Left ventricle myocardium inferior (tissue), 1 donor: ENCODE measurements around the gene PPP1R16B. TPM values are rescaled to one million over a fixed set of nuclear protein-coding genes. Genes with fewer than 3 reads are reported as not detected.
"Not testable (repeated sequence)": the region's sequence is repeated elsewhere in the genome, so short reads cannot be mapped to it uniquely, and the experiment has no call there.

Experiments
- DNase-seq: peaks from one replicate; pipeline ENCODE4 v3.0.0-alpha.2; 2020
- H3K27ac ChIP-seq: fragments of 200-600 bp; replicated peaks from 2 replicates; pipeline ENCODE4 v1.8.0; 2021
- H3K27me3 ChIP-seq: fragments of 200-600 bp; 2 replicates; pipeline ENCODE4 v1.8.0; 2021; ENCODE audit warnings: low read depth
- H3K36me3 ChIP-seq: fragments of 200-600 bp; 2 replicates; pipeline ENCODE4 v1.8.0; 2021
- H3K4me1 ChIP-seq: fragments of 200-600 bp; 2 replicates; pipeline ENCODE4 v1.8.0; 2021
- H3K4me3 ChIP-seq: fragments of 200-600 bp; 2 replicates; pipeline ENCODE4 v1.8.0; 2021; ENCODE audit warnings: mild to moderate bottlenecking, moderate library complexity
- H3K9me3 ChIP-seq: fragments of 200-600 bp; replicated peaks from 2 replicates; pipeline ENCODE4 v1.8.0; 2021
- intact Hi-C: fragments of 100-400 bp; cut with micrococcal nuclease; formaldehyde crosslinking; loops from one replicate; pipeline ENCODE4 v1.11.0; 2022
- total RNA-seq: library from RNA; stranded (reverse); fragmentation: NEBNext Ultra II Directional; extraction: Animal tissue kit (Norgen Biotek cat#: 25700); gene quantifications from one replicate; pipeline ENCODE4 v1.2.1, GENCODE V29; 2021
- TF ChIP-seq, protein P1 (sequence below): fragments of 200-600 bp; IDR thresholded peaks from 2 replicates; pipeline ENCODE4 v1.8.0; 2021; ENCODE audit warnings: antibody characterized with exemption, mild to moderate bottlenecking, borderline replicate concordance
- donor health status: DM: no; HTN: yes; CAD: no; lungs with severe emphysema.

The PPP1R16B gene
- total RNA-seq, 1 donor from 2014 or later = 6.3 TPM

GRCh38 chr20:38810926-38811630 lies 5.6 kb downstream of the PPP1R16B start:
- Histone ChIP-seq H3K27me3 (peaks cover 35% of the 10 kb centered on the region), H3K4me3 (no peak overlapping the region), H3K9me3 (no peaks in the 10 kb centered on the region), H3K36me3 (no peaks in the 10 kb centered on the region), H3K27ac (peak overlapping the region; percentile 72), H3K4me1 (peaks cover 75% of the 10 kb centered on the region)
- DNase-seq = no peak
- intact Hi-C loops = no loop called here
- TF ChIP-seq, protein P1, sequence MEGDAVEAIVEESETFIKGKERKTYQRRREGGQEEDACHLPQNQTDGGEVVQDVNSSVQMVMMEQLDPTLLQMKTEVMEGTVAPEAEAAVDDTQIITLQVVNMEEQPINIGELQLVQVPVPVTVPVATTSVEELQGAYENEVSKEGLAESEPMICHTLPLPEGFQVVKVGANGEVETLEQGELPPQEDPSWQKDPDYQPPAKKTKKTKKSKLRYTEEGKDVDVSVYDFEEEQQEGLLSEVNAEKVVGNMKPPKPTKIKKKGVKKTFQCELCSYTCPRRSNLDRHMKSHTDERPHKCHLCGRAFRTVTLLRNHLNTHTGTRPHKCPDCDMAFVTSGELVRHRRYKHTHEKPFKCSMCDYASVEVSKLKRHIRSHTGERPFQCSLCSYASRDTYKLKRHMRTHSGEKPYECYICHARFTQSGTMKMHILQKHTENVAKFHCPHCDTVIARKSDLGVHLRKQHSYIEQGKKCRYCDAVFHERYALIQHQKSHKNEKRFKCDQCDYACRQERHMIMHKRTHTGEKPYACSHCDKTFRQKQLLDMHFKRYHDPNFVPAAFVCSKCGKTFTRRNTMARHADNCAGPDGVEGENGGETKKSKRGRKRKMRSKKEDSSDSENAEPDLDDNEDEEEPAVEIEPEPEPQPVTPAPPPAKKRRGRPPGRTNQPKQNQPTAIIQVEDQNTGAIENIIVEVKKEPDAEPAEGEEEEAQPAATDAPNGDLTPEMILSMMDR = no peak

GRCh38 chr20:38811769-38812168 lies 6.3 kb downstream of the PPP1R16B start:
- no peak for DNase-seq
- H3K27me3 ChIP-seq = peaks cover 28% of the 10 kb centered on the region
- H3K4me1 ChIP-seq = peaks cover 68% of the 10 kb centered on the region
- H3K4me3 ChIP-seq = no peak overlapping the region
- intact Hi-C loops = no loop called here
- no peaks in the 10 kb centered on the region for H3K36me3 ChIP-seq
- peak overlapping the region; percentile 72 for H3K27ac ChIP-seq
- no peaks in the 10 kb centered on the region for H3K9me3 ChIP-seq
- TF ChIP-seq, protein P1 = no peak

DNA sequence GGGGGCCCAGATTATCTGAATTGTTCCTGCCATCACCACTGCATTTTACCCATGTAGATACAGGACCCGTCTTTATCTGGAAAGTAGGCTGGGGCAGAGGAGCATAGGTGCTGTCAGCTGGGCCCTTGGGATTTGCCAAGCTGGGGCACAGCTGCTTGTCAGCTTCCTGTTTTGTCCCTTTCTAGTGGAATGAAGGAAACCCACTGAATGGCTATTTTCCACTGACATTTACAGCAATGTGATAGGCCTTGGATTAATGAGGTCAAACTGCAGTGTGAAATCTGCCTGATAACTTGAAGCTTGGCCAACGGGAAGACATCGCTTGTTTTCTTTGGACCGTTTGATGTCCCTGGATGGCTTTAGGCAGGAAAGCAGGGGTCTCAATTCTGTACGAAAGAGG lies 6.7 kb downstream of the PPP1R16B start:
- Histone ChIP-seq H3K36me3 (no peaks in the 10 kb centered on the region), H3K4me1 (peaks cover 64% of the 10 kb centered on the region), H3K27me3 (peaks cover 24% of the 10 kb centered on the region), H3K4me3 (no peak overlapping the region), H3K9me3 (no peaks in the 10 kb centered on the region), H3K27ac (peak overlapping the region; percentile 72)
- intact Hi-C loops = no loop called here
- no peak for DNase-seq
- TF ChIP-seq, protein P1 = no peak

DNA sequence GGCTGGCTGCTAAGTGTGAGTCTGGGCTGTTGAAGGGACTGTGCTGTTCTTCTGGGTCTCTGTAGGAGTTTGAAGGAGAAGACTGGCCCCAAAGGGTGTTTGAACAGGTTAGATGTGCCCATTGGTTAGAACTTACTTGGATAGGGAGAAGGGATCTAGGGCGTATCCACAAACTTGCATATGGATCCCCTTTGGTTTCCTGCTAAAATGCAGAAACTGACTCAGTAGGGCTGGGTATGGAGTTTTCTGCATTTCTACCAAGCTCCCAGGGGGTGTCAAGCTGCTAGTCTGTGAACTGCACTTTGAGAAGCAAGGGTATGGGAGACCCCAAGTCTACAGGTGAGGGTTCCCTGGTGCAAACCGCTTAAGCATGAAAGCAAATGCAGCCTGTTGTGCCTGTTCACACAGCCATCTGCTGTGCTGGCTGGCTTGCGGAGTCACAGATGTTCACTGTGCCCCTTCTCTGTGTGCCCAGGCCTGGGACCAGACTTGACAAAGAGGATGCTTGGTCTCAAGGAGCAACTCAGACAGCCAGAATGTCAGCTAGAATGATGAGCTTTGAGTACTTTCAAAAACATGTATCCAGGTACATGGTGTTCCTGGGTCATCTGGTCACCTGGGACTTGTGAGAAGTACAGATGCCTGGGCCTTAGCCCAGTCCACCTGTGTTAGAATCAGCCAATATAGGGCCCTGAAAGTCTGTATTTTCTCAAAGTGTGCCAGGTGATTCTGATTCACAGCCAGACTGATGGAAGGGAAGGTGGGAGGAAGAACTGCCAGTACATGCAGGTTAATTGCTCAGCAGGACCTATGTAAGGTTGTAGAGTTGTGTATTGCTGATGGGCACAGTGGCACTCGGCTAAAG lies 7.4 kb downstream of the PPP1R16B start:
- intact Hi-C loops = no loop called here
- Histone ChIP-seq H3K4me3 (no peak overlapping the region), H3K27me3 (peaks cover 17% of the 10 kb centered on the region), H3K4me1 (peaks cover 57% of the 10 kb centered on the region), H3K9me3 (no peaks in the 10 kb centered on the region), H3K27ac (peak overlapping the region; percentile 72), H3K36me3 (no peaks in the 10 kb centered on the region)
- TF ChIP-seq, protein P1 = no peak
- DNase-seq = no peak

GRCh38 chr20:38813574-38813962 lies 8.1 kb downstream of the PPP1R16B start:
- intact Hi-C loops = not testable (repeated sequence)

DNA sequence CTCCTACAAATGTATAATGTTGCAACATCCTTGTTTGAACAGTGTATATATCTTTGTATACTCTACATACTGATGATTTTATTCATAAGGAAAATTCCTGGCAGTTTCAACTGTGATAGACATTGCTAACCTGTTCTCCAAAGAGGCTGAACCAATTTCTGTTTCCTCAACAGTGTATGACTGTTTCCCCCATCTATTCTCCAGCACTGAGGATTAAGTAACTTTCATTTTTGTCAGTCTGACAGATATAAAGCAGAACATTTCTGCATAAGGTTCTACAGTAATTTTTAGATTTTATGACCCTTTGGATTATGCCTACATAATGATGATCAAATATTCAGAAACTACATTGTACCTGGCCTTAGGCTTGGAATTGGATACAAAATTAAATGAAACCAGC lies 9.9 kb downstream of the PPP1R16B start:
- Histone ChIP-seq H3K4me3 (no peak overlapping the region), H3K27me3 (no peaks in the 10 kb centered on the region), H3K4me1 (peaks cover 41% of the 10 kb centered on the region), H3K27ac (no peak overlapping the region), H3K36me3 (no peaks in the 10 kb centered on the region), H3K9me3 (no peaks in the 10 kb centered on the region)
- TF ChIP-seq, protein P1 = no peak
- no peak for DNase-seq
- intact Hi-C loops = no loop called here

More at GRCh38 chr20:38813574-38813962, 8.1 kb downstream of the PPP1R16B start:
- Histone ChIP-seq H3K4me1 (peaks cover 51% of the 10 kb centered on the region), H3K27me3 (peaks cover 10% of the 10 kb centered on the region)
- not testable (repeated sequence) for H3K9me3 ChIP-seq, H3K36me3 ChIP-seq, H3K4me3 ChIP-seq, DNase-seq, H3K27ac ChIP-seq
